Lower lobe of right lung (tissue), 2 donors: ENCODE results near the gene AUNIP. TPM values are rescaled to one million over a fixed set of nuclear protein-coding genes. Genes with fewer than 3 reads are reported as not detected.

Experiments
- ATAC-seq, 2 donors: fragments of 200-7000 bp; cut with Tn5 transposase; one replicate each; pipeline ENCODE4 v1.9.1; 2020 to 2022; ENCODE audit warnings: mild to moderate bottlenecking in 2 of 2, moderate library complexity in 2 of 2
- DNase-seq: peaks from one replicate; pipeline ENCODE4 v3.0.0-alpha.2; 2020
- H3K27ac ChIP-seq: fragments of 200-600 bp; one replicate; pipeline ENCODE4 v1.8.0; 2022
- H3K27me3 ChIP-seq: fragments of 200-600 bp; one replicate; pipeline ENCODE4 v1.8.0; 2022; ENCODE audit warnings: low read depth
- H3K36me3 ChIP-seq: fragments of 200-600 bp; one replicate; pipeline ENCODE4 v1.8.0; 2022; ENCODE audit warnings: mild to moderate bottlenecking
- H3K4me1 ChIP-seq: fragments of 200-600 bp; one replicate; pipeline ENCODE4 v1.8.0; 2022
- H3K4me3 ChIP-seq: fragments of 200-600 bp; one replicate; pipeline ENCODE4 v1.8.0; 2022; ENCODE audit warnings: mild to moderate bottlenecking
- H3K9me3 ChIP-seq: fragments of 200-600 bp; one replicate; pipeline ENCODE4 v1.8.0; 2022
- intact Hi-C: fragments of 100-400 bp; cut with DNase I; formaldehyde crosslinking; loops from one replicate; pipeline ENCODE4 v1.11.0; 2022
- long read RNA-seq: library from polyadenylated mRNA; unstranded; transcript quantifications from one replicate; pipeline ENCODE4 v2.0.0, GENCODE V29; 2021
- total RNA-seq: library from RNA; stranded (reverse); fragmentation: NEBNext Ultra II Directional; extraction: Animal tissue kit (Norgen Biotek cat#: 25700); gene quantifications from one replicate; pipeline ENCODE4 v1.2.1, GENCODE V29; 2021
- TF ChIP-seq, protein P1 (sequence below): fragments of 200-600 bp; IDR thresholded peaks from one replicate; pipeline ENCODE4 v1.8.0; 2022; ENCODE audit warnings: antibody characterized with exemption, mild to moderate bottlenecking
- donor health status: DM: no; HTN: yes; CAD: no; lungs with severe emphysema.

AUNIP gene, protein sequence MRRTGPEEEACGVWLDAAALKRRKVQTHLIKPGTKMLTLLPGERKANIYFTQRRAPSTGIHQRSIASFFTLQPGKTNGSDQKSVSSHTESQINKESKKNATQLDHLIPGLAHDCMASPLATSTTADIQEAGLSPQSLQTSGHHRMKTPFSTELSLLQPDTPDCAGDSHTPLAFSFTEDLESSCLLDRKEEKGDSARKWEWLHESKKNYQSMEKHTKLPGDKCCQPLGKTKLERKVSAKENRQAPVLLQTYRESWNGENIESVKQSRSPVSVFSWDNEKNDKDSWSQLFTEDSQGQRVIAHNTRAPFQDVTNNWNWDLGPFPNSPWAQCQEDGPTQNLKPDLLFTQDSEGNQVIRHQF
- not detected for total RNA-seq
- long read RNA-seq: 0 reads

DNA sequence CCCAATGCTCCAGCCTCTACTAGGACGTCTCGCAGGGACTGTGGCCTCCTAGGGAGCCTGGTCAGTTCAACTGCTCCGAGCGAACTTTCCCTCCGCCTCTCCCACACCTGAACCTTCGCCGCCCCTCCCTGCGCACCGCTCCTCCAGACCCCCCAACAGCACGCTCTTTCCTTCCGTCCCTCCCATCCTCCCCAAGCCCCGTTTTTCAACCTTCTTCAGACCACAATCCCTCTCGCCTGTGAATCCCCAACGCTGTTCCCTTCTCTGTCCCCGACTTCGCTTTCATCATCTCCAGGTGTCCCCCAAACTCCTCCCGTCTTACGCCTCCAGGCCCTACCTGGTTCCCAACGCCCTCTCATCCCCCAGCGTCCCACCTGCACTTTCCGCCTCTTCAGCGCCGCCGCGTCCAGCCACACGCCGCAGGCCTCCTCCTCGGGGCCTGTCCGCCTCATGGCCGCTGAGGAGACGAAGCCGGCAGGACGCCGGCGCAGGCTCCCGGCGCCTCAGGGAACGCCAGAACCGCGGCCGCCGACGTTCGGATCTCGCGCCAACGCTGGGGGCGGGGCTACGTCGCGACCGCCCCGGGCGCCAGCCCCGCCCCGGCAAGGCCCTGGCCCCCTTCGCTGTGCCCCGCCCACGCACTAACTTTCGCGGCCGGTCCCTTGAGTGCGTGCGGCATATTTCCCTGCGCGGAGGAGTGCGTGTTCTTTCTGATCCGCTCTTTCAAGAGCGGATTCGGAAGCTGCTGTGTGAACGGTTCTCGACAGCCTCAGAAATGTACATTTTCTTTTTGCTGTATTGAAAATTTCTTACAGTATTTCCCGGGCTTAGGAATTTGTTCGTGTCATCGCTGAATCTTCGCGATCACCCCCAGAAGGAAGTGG, at the start of gene AUNIP:
Gene AUNIP (minus strand): TSS at position 552 of the 884 bp plus-strand sequence. CDS start 100 bp downstream, at position 452.
- TF ChIP-seq, protein P1, sequence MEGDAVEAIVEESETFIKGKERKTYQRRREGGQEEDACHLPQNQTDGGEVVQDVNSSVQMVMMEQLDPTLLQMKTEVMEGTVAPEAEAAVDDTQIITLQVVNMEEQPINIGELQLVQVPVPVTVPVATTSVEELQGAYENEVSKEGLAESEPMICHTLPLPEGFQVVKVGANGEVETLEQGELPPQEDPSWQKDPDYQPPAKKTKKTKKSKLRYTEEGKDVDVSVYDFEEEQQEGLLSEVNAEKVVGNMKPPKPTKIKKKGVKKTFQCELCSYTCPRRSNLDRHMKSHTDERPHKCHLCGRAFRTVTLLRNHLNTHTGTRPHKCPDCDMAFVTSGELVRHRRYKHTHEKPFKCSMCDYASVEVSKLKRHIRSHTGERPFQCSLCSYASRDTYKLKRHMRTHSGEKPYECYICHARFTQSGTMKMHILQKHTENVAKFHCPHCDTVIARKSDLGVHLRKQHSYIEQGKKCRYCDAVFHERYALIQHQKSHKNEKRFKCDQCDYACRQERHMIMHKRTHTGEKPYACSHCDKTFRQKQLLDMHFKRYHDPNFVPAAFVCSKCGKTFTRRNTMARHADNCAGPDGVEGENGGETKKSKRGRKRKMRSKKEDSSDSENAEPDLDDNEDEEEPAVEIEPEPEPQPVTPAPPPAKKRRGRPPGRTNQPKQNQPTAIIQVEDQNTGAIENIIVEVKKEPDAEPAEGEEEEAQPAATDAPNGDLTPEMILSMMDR: no peak
- H3K4me3 ChIP-seq: peak within 1 kb of the TSS; percentile 55
- no peaks in the 10 kb centered on the region for H3K9me3 ChIP-seq
- peak within 1 kb of the TSS; percentile 70 for H3K27ac ChIP-seq
- H3K4me1 ChIP-seq: peaks cover 24% of the 10 kb centered on the region
- no peaks in the 10 kb centered on the region for H3K27me3 ChIP-seq
- ATAC-seq (peak; percentile 98 to 99), DNase-seq (peak; percentile 93)
- H3K36me3 ChIP-seq: peaks cover 11% of the 10 kb centered on the region
- intact Hi-C loops: no loop called here

DNA sequence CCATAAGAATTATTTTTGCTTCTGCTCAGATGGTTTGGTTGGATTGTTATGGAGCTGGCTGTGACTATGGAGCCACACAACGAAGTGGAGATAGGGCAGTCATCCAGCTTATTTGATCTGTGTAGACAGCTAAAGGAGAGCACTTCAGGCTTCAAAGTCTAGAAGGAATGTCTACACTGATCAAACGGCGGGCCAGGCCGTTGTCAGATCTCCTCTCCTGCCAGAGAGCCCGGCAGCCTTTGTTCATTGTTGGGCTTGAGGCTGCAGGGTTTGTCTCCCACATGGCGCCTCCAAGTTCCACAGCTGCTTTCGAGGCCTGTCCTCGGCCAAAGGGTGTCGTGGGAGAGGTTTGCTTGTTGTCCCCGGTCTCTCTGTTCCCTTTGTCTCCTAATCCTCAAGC, 49.8 kb upstream of the AUNIP start:
- Histone ChIP-seq H3K27me3 (no peaks in the 10 kb centered on the region), H3K27ac (no peak overlapping the region), H3K9me3 (no peaks in the 10 kb centered on the region), H3K36me3 (no peaks in the 10 kb centered on the region), H3K4me3 (no peak overlapping the region), H3K4me1 (peaks cover 18% of the 10 kb centered on the region)
- intact Hi-C loops: loop anchor here (5.0 kb wide), 1 partner anchor 88 kb away; the partner anchor contains the start of gene PAFAH2
- DNase-seq (no peak), ATAC-seq (no peak)
- TF ChIP-seq, protein P1: no peak

DNA sequence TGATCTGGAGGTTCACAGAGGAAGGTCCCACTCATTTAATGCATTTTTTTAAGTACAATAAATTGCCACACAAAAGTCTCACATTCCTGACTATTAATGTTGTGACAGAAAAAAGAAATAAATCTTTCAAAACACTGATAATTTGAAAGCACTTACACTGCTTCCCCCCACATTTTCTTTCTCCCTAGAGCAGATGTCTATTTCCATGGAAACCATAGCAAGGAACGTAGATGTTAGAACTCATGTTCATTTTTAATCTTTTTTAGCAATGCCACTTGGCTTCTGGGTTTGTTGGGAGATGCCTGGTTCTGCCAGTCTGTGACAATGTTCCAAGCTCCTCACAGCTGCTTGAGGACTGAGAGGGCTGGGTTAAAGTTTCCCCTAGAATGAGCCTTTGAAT, 48.9 kb upstream of the AUNIP start:
- peaks cover 20% of the 10 kb centered on the region for H3K4me1 ChIP-seq
- intact Hi-C loops: loop anchor here (5.0 kb wide), 1 partner anchor 89 kb away; the partner anchor contains the start of gene PAFAH2
- H3K27me3 ChIP-seq: no peaks in the 10 kb centered on the region
- TF ChIP-seq, protein P1: no peak
- H3K9me3 ChIP-seq: no peaks in the 10 kb centered on the region
- DNase-seq: no peak
- no peak overlapping the region for H3K27ac ChIP-seq
- ATAC-seq: no peak
- H3K36me3 ChIP-seq: no peaks in the 10 kb centered on the region
- H3K4me3 ChIP-seq: no peak overlapping the region

DNA sequence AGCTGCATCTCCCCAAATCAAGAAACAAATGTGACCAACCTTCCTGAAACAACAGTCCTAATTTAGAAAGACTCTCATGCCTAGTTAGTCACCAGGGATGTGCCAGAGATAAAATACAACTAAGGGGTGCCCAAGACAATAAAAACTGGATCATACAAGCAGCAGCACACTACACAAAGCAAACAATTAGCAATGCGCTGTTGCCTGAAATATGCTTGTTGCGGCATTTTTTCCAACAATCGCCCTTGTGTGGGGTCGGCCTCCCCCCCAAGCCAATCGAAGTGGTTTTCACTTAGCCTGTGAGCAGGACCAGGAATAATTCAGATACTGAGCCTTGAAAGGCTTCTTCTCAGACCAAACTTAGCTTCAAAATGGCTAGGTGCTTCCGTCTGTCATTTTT, 48.3 kb upstream of the AUNIP start:
- TF ChIP-seq, protein P1: no peak
- ATAC-seq: no peak
- intact Hi-C loops: loop anchor here (5.0 kb wide), 1 partner anchor 90 kb away; the partner anchor contains the start of gene PAFAH2

DNA sequence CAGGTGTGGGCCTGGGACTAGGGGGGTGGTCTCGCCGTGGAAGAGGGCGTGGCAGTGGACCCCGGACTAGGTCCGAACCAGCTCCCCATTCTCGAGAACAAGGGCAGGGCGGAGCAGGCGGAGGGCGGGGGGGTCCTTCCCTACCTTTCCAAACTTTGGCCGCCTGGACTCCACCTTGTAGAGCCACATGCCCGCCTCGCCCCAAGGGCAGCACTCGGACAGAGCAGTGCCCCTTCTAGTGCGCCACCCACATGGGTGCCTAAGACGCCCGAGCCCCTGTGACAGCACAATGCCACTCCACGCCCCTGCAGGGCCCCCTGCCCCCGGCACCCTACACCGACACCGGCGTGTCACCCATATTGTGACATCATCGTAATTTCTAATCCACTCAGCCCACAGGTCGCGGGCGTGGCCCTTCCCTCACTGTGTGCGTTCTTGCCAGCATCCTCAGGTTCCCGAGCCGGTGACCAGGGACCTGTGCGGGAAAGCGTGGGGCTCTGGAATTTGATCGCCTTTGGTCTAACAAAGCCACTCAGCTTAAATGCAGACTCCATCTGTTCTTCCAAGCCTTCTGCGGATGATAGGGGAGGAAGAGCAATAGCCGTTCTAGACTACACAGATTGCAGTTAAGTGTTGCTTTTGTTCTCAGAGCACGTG, 47.5 kb upstream of the AUNIP start:
- H3K9me3 ChIP-seq: no peaks in the 10 kb centered on the region
- intact Hi-C loops: loop anchor here (5.0 kb wide), 1 partner anchor 91 kb away; the partner anchor contains the start of gene PAFAH2
- peaks cover under 1% of the 10 kb centered on the region for H3K36me3 ChIP-seq
- peak overlapping the region; percentile 31 for H3K27ac ChIP-seq
- H3K4me3 ChIP-seq: peak overlapping the region; percentile 80
- peak; percentile 61 for DNase-seq
- H3K27me3 ChIP-seq: no peaks in the 10 kb centered on the region
- H3K4me1 ChIP-seq: peaks cover 20% of the 10 kb centered on the region
- TF ChIP-seq, protein P1: no peak
- peak; percentile 25 to 34 for ATAC-seq

More for the DNA sequence above, 48.3 kb upstream of the AUNIP start:
- Histone ChIP-seq H3K27me3 (no peaks in the 10 kb centered on the region), H3K36me3 (no peaks in the 10 kb centered on the region), H3K9me3 (no peaks in the 10 kb centered on the region), H3K4me1 (peaks cover 20% of the 10 kb centered on the region), H3K4me3 (no peak overlapping the region), H3K27ac (no peak overlapping the region)
- DNase-seq: no peak
